ENCODE results near the gene CPTP. TPM values are rescaled to one million over a fixed set of nuclear protein-coding genes. Genes with fewer than 3 reads are reported as not detected.

Gene CPTP
- total RNA-seq, 1 experiment from 2014 or later, result 16.8 TPM

GRCh38 chr1:1313500-1314236 lies 10.9 kb upstream of the CPTP start:
- BruUV-seq (replicated peaks), result no TSS peak
- CTCF ChIA-PET, result no interaction called here

GRCh38 chr1:1314237-1314586 lies 10.4 kb upstream of the CPTP start:
- CTCF ChIA-PET, result no interaction called here
- Histone ChIP-seq H3K9me3 (no peaks in the 10 kb centered on the region), H3K4me1 (peaks cover 10% of the 10 kb centered on the region), H3K27me3 (replicated peaks; ENCODE audit: control insufficient read depth, insufficient read depth, low read length) (no peaks in the 10 kb centered on the region), H3K4me3 (ENCODE audit: low read depth, low read length) (no peak overlapping the region), H3K36me3 (ENCODE audit: control insufficient read depth, insufficient read depth, low read length) (no peaks in the 10 kb centered on the region; the same call in 1 of the 2 replicates)
- no TSS peak for BruUV-seq (replicated peaks)
- Mint-ChIP-seq H3K4me3 (ENCODE audit: unreplicated experiment) (no peak overlapping the region), H3K4me1 (ENCODE audit: low read depth, unreplicated experiment) (peaks cover 6% of the 10 kb centered on the region), H3K36me3 (ENCODE audit: insufficient read depth, unreplicated experiment) (peaks cover 82% of the 10 kb centered on the region), H3K9me3 (ENCODE audit: unreplicated experiment) (no peaks in the 10 kb centered on the region), H3K27ac (ENCODE audit: unreplicated experiment) (no peak overlapping the region), H3K27me3 (ENCODE audit: insufficient read depth, unreplicated experiment) (no peaks in the 10 kb centered on the region)
- POLR2A ChIA-PET, result no interaction called here
- intact Hi-C loops (cut with micrococcal nuclease; ENCODE audit: unreplicated experiment), result no loop called here
- TF ChIP-seq CTCF (IDR thresholded peaks at IDR 0.05; ENCODE audit: insufficient read depth in 1 of 2, low read depth in 1 of 2, low read length in 1 of 2, severe bottlenecking in 1 of 2, unreplicated experiment in 1 of 2), result no peak
- DNase-seq, result no peak

More at GRCh38 chr1:1313500-1314236, 10.9 kb upstream of the CPTP start:
- Mint-ChIP-seq H3K4me1 (ENCODE audit: low read depth, unreplicated experiment) (peaks cover 6% of the 10 kb centered on the region), H3K27me3 (ENCODE audit: insufficient read depth, unreplicated experiment) (no peaks in the 10 kb centered on the region), H3K4me3 (ENCODE audit: unreplicated experiment) (no peak overlapping the region), H3K27ac (ENCODE audit: unreplicated experiment) (no peak overlapping the region), H3K9me3 (ENCODE audit: unreplicated experiment) (no peaks in the 10 kb centered on the region), H3K36me3 (ENCODE audit: insufficient read depth, unreplicated experiment) (peaks cover 78% of the 10 kb centered on the region)
- H3K36me3 ChIP-seq (ENCODE audit: control insufficient read depth, insufficient read depth, low read length), result no peaks in the 10 kb centered on the region; the same call in 1 of the 2 replicates
- no peak for TF ChIP-seq CTCF (IDR thresholded peaks at IDR 0.05; ENCODE audit: insufficient read depth in 1 of 2, low read depth in 1 of 2, low read length in 1 of 2, severe bottlenecking in 1 of 2, unreplicated experiment in 1 of 2)
- intact Hi-C loops (cut with micrococcal nuclease; ENCODE audit: unreplicated experiment), result no loop called here
- POLR2A ChIA-PET, result no interaction called here
- H3K27me3 ChIP-seq (replicated peaks; ENCODE audit: control insufficient read depth, insufficient read depth, low read length), result no peaks in the 10 kb centered on the region
- no peak for DNase-seq
- no peaks in the 10 kb centered on the region for H3K9me3 ChIP-seq
- H3K4me3 ChIP-seq (ENCODE audit: low read depth, low read length), result no peak overlapping the region
- peaks cover 10% of the 10 kb centered on the region for H3K4me1 ChIP-seq

- H3K27me3 ChIP-seq (replicated peaks; ENCODE audit: control insufficient read depth, insufficient read depth, low read length), result no peaks in the 10 kb centered on the region
- ChIA-PET CTCF (no interaction called here), POLR2A (no interaction called here)
- H3K4me3 ChIP-seq (ENCODE audit: low read depth, low read length), result no peak overlapping the region
- Mint-ChIP-seq H3K4me1 (ENCODE audit: low read depth, unreplicated experiment) (peaks cover 6% of the 10 kb centered on the region), H3K27me3 (ENCODE audit: insufficient read depth, unreplicated experiment) (no peaks in the 10 kb centered on the region), H3K36me3 (ENCODE audit: insufficient read depth, unreplicated experiment) (peaks cover 82% of the 10 kb centered on the region), H3K4me3 (ENCODE audit: unreplicated experiment) (no peak overlapping the region), H3K9me3 (ENCODE audit: unreplicated experiment) (no peaks in the 10 kb centered on the region), H3K27ac (ENCODE audit: unreplicated experiment) (peak overlapping the region; percentile 49)
- peaks cover 4% of the 10 kb centered on the region for H3K4me1 ChIP-seq
- no TSS peak for BruUV-seq (replicated peaks)
- intact Hi-C loops (cut with micrococcal nuclease; ENCODE audit: unreplicated experiment), result no loop called here
- H3K36me3 ChIP-seq (ENCODE audit: control insufficient read depth, insufficient read depth, low read length), result no peaks in the 10 kb centered on the region; the same call in 1 of the 2 replicates
- no peak for DNase-seq
- H3K9me3 ChIP-seq, result no peaks in the 10 kb centered on the region
- TF ChIP-seq CTCF (IDR thresholded peaks at IDR 0.05; ENCODE audit: insufficient read depth in 1 of 2, low read depth in 1 of 2, low read length in 1 of 2, severe bottlenecking in 1 of 2, unreplicated experiment in 1 of 2), result no peak
These were observed 9.8 kb upstream of the CPTP start for GRCh38 chr1:1314678-1315335.
